ENCODE data around the gene MBTPS1.
A peak's percentile ranks its signal among the peaks of the same experiment; 100 is the strongest.

MBTPS1 gene

GRCh38 chr16:84042879-84043485, 73.8 kb downstream of the MBTPS1 start:
- no peak for TF ChIP-seq CTCF (conservative IDR thresholded peaks at IDR 0.05; ENCODE audit: low read length)
- DNase-seq (ENCODE audit: low read depth): no peak
- H3K4me3 ChIP-seq (ENCODE audit: low read length): no peak overlapping the region

- TF ChIP-seq CTCF (conservative IDR thresholded peaks at IDR 0.05; ENCODE audit: low read length): no peak
- H3K4me3 ChIP-seq (ENCODE audit: low read length): no peak within 1 kb of the TSS
- no peak for DNase-seq (ENCODE audit: low read depth)
Measured at GRCh38 chr16:84042308-84042878, 74.3 kb downstream of the MBTPS1 start, which contains the start of gene SLC38A8. Gene SLC38A8, minus strand, starts transcription at chr16:84042795. Its CDS starts 638 bp downstream, at chr16:84042157.

DNA sequence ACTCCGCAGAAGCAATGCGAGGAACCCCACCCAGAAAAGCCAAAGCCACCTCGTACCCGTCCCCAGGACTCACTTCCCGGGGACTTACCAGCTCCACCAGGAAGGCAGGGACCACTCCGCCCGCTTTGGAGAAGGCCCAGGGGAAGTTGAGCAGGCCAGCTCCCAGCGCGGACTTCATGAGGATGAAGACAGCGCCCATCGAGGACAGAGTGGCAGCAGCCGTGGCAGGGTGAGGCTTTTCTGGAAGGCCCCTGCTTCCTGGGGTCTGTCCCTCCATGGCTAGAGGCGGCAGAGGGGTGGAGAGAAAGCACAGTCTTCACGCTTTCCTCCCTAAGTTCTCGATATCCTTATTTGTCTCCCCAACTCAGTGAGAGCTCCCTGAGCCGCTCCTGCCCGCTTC, 74.9 kb downstream of the MBTPS1 start:
- H3K4me3 ChIP-seq (ENCODE audit: low read length): no peak overlapping the region
- TF ChIP-seq CTCF (conservative IDR thresholded peaks at IDR 0.05; ENCODE audit: low read length): no peak
- DNase-seq (ENCODE audit: low read depth): no peak

DNA sequence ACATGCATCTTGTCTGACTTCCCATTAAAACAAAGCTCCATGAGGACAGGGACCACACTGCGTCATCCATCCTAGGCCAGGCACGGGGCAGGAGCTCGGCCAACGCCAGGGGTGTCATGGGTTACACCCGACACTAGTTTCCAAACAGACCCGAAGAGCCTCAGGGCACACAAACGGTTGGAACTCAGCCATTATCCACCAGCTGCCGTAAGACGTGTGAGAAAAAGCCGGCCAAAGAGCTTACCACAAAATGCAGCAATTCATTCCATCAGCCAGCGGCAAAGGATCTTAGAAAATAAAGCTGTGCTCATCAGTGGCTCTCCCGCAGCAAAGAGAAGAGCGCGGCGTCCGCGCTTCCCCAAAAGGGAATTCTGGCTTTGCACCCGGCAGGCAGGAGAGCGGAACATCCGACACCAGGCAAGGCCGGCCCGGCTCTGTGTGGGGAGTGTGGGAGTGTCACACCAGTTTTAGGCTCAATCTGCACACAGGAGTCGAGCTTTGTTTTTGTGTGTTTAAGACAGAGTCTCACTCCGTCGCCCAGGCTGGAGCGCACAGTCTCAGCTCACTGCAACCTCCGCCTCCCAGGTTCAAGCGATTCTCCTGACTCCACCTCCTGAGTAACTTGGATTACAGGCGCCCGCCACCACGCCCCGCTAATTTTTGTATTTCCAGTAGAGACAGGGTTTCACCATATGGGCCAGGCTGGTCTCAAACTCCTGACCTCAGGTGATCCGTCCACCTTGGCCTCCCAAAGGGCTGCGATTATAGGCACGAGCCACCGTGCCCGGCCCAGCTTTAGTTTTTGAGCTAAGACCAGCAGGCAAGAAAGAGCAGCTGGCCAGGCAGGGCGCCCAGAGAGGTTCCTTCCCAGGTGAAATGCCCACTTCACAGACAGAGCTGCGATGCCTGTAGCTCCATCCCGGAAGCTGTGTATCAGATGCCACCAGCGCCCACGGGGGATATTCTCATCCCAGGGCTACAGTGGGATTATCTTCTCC, 75.6 kb downstream of the MBTPS1 start:
- H3K4me3 ChIP-seq (ENCODE audit: low read length): no peak overlapping the region
- peak; percentile 91 for DNase-seq (ENCODE audit: low read depth)
- no peak for TF ChIP-seq CTCF (conservative IDR thresholded peaks at IDR 0.05; ENCODE audit: low read length)

DNA sequence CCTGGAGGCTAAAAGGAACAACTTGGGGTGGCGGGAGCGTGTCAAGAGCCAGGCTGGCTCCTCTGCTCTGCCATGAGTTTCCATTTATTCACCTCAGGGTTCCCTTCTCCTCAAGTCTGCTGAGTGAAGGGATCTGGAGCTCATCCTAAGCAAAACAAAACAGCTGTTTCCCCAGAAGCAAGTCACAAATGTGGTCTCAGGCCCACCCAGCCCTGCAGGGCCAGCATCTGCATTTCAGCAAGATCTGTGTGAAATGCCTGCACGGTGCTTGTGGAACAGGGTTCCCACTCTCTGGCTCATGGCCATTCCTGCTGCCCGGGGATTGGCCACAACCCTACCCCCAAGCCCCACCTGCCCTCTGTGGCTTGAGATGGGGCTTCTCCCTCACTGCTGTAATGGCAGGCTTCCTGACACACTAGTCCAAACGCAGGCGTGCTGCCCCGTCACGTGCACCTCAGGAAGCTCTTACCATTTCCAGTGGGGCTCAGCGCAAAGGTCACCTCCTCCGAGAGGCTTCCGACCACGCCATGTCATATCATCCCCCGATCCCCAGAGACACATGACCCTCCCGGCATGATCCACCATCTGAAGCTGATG, 76.4 kb downstream of the MBTPS1 start:
- no peak for DNase-seq (ENCODE audit: low read depth)
- H3K4me3 ChIP-seq (ENCODE audit: low read length): no peak overlapping the region
- no peak for TF ChIP-seq CTCF (conservative IDR thresholded peaks at IDR 0.05; ENCODE audit: low read length)

- no peak overlapping the region for H3K4me3 ChIP-seq (ENCODE audit: low read length)
- no peak for DNase-seq (ENCODE audit: low read depth)
- no peak for TF ChIP-seq CTCF (conservative IDR thresholded peaks at IDR 0.05; ENCODE audit: low read length)
Measured at GRCh38 chr16:84039696-84040095, 77.0 kb downstream of the MBTPS1 start.
